ENCODE results near the gene KIR3DL1. TPM values are rescaled to one million over a fixed set of nuclear protein-coding genes. Genes with fewer than 3 reads are reported as not detected.
"Not testable (repeated sequence)": the region's sequence is repeated elsewhere in the genome, so short reads cannot be mapped to it uniquely, and the experiment has no call there.

The KIR3DL1 gene
- total RNA-seq, 1 experiment from 2014 or later: not detected

GRCh38 chr19:54777851-54778250, 38.4 kb upstream of the KIR3DL1 start:
- H3K9me3 ChIP-seq (ENCODE audit: control insufficient read depth, insufficient read depth, low read depth, low read length); BruUV-seq (replicated peaks); H3K4me3 ChIP-seq (ENCODE audit: low read depth in 2 of 2, low read length in 2 of 2); H3K27me3 ChIP-seq (ENCODE audit: control insufficient read depth, insufficient read depth, low read length); intact Hi-C loops (cut with micrococcal nuclease; ENCODE audit: unreplicated experiment); H3K27ac ChIP-seq (ENCODE audit: low read length); POLR2A ChIA-PET; H3K36me3 ChIP-seq (ENCODE audit: control insufficient read depth, insufficient read depth, low read length); ATAC-seq; H3K4me1 ChIP-seq (ENCODE audit: control insufficient read depth, insufficient read depth, low read length); CTCF ChIA-PET; in situ Hi-C loops (cut with HindIII; ENCODE audit: low pct_unique_long_range_greater_than_20kb, low sequenced_read_pairs); DNase-seq (ENCODE audit: low read depth, low spot score): not testable (repeated sequence)

- intact Hi-C loops (cut with micrococcal nuclease; ENCODE audit: unreplicated experiment); H3K27me3 ChIP-seq (ENCODE audit: control insufficient read depth, insufficient read depth, low read length); H3K9me3 ChIP-seq (ENCODE audit: control insufficient read depth, insufficient read depth, low read depth, low read length); ATAC-seq; CTCF ChIA-PET; BruUV-seq (replicated peaks); H3K4me1 ChIP-seq (ENCODE audit: control insufficient read depth, insufficient read depth, low read length); H3K4me3 ChIP-seq (ENCODE audit: low read depth in 2 of 2, low read length in 2 of 2); H3K27ac ChIP-seq (ENCODE audit: low read length); H3K36me3 ChIP-seq (ENCODE audit: control insufficient read depth, insufficient read depth, low read length); DNase-seq (ENCODE audit: low read depth, low spot score); in situ Hi-C loops (cut with HindIII; ENCODE audit: low pct_unique_long_range_greater_than_20kb, low sequenced_read_pairs): not testable (repeated sequence)
- POLR2A ChIA-PET: interaction anchor here (0.6 kb wide), 1 partner anchor 219 kb away, joined by 18 read pairs; no protein-coding TSS in a partner anchor
Measured at GRCh38 chr19:54778896-54779295, 37.4 kb upstream of the KIR3DL1 start.

- DNase-seq (ENCODE audit: low read depth, low spot score); POLR2A ChIA-PET; in situ Hi-C loops (cut with HindIII; ENCODE audit: low pct_unique_long_range_greater_than_20kb, low sequenced_read_pairs); H3K36me3 ChIP-seq (ENCODE audit: control insufficient read depth, insufficient read depth, low read length); H3K4me1 ChIP-seq (ENCODE audit: control insufficient read depth, insufficient read depth, low read length); intact Hi-C loops (cut with micrococcal nuclease; ENCODE audit: unreplicated experiment); ATAC-seq; BruUV-seq (replicated peaks); H3K4me3 ChIP-seq (ENCODE audit: low read depth in 2 of 2, low read length in 2 of 2); H3K27me3 ChIP-seq (ENCODE audit: control insufficient read depth, insufficient read depth, low read length); H3K27ac ChIP-seq (ENCODE audit: low read length); H3K9me3 ChIP-seq (ENCODE audit: control insufficient read depth, insufficient read depth, low read depth, low read length); CTCF ChIA-PET: not testable (repeated sequence)
Measured at GRCh38 chr19:54782916-54783315, 33.4 kb upstream of the KIR3DL1 start.

DNA sequence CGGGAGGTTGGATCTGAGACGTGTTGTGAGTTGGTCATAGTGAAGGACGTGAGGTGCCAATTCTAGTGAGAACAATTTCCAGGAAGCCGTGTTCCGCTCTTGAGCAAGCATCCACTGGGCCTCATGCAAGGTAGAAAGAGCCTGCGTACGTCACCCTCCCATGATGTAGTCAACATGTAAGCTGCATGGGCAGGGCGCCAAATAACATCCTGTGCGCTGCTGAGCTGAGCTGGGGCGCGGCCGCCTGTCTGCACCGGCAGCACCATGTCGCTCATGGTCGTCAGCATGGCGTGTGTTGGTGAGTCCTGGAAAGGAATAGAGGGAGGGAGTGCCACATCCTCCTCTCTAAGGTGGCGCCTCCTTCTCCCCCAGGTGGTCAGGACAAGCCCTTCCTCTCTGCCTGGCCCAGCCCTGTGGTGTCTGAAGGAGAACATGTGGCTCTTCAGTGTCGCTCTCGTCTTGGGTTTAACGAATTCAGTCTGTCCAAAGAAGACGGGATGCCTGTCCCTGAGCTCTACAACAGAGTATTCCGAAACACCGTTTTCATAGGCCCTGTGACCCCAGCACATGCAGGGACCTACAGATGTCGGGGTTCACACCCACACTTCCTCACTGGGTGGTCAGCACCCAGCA, 30.1 kb upstream of the KIR3DL1 start:
- in situ Hi-C loops (cut with HindIII; ENCODE audit: low pct_unique_long_range_greater_than_20kb, low sequenced_read_pairs); H3K27ac ChIP-seq (ENCODE audit: low read length); POLR2A ChIA-PET; H3K4me3 ChIP-seq (ENCODE audit: low read depth in 2 of 2, low read length in 2 of 2); H3K27me3 ChIP-seq (ENCODE audit: control insufficient read depth, insufficient read depth, low read length); H3K9me3 ChIP-seq (ENCODE audit: control insufficient read depth, insufficient read depth, low read depth, low read length); ATAC-seq; H3K4me1 ChIP-seq (ENCODE audit: control insufficient read depth, insufficient read depth, low read length); BruUV-seq (replicated peaks); DNase-seq (ENCODE audit: low read depth, low spot score); CTCF ChIA-PET; H3K36me3 ChIP-seq (ENCODE audit: control insufficient read depth, insufficient read depth, low read length); intact Hi-C loops (cut with micrococcal nuclease; ENCODE audit: unreplicated experiment): not testable (repeated sequence)

DNA sequence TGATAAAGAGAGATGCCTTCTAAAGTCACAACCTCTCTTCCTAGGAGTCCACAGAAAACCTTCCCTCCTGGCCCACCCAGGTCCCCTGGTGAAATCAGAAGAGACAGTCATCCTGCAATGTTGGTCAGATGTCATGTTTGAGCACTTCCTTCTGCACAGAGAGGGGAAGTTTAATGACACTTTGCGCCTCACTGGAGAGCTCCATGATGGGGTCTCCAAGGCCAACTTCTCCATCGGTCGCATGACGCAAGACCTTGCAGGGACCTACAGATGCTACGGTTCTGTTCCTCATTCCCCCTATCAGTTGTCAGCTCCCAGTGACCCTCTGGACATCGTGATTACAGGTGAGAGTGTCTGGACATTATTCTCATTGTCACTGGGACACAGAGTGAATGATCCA, 28.1 kb upstream of the KIR3DL1 start:
- CTCF ChIA-PET; DNase-seq (ENCODE audit: low read depth, low spot score); H3K4me3 ChIP-seq (ENCODE audit: low read depth in 2 of 2, low read length in 2 of 2); in situ Hi-C loops (cut with HindIII; ENCODE audit: low pct_unique_long_range_greater_than_20kb, low sequenced_read_pairs); intact Hi-C loops (cut with micrococcal nuclease; ENCODE audit: unreplicated experiment); H3K27ac ChIP-seq (ENCODE audit: low read length); H3K9me3 ChIP-seq (ENCODE audit: control insufficient read depth, insufficient read depth, low read depth, low read length); H3K4me1 ChIP-seq (ENCODE audit: control insufficient read depth, insufficient read depth, low read length); H3K36me3 ChIP-seq (ENCODE audit: control insufficient read depth, insufficient read depth, low read length); POLR2A ChIA-PET; ATAC-seq; BruUV-seq (replicated peaks): not testable (repeated sequence)
- peaks cover 23% of the 10 kb centered on the region for H3K27me3 ChIP-seq (ENCODE audit: control insufficient read depth, insufficient read depth, low read length)
